Mononuclear cell (primary cell): Measurements from ENCODE around the gene ECM2. TPM values are rescaled to one million over a fixed set of nuclear protein-coding genes. Genes with fewer than 3 reads are reported as not detected.
"Not testable (repeated sequence)": the region's sequence is repeated elsewhere in the genome, so short reads cannot be mapped to it uniquely, and the experiment has no call there.

Experiments used
- H3K27me3 ChIP-seq: 2 replicates; pipeline ENCODE4 v1.6.0; 2011; ENCODE audit warnings: low read length, control low read depth; ENCODE audit not compliant: insufficient read depth
- H3K4me1 ChIP-seq: 2 replicates; pipeline ENCODE4 v1.5.1; 2011; ENCODE audit warnings: mild to moderate bottlenecking, low read length, control low read depth; ENCODE audit not compliant: insufficient read depth
- H3K4me3 ChIP-seq: 2 replicates; pipeline ENCODE4 v1.5.1; 2011; ENCODE audit warnings: mild to moderate bottlenecking, low read length, moderate library complexity
- H3K9me3 ChIP-seq: 2 replicates; pipeline ENCODE4 v1.5.1; 2011; ENCODE audit warnings: low read depth, mild to moderate bottlenecking, control low read depth, low read length
- total RNA-seq: library from RNA; depleted of rRNA; stranded (reverse); fragments of >200 nt; gene quantifications from one replicate; pipeline ENCODE4 v1.2.3, GENCODE V29; 2012

Gene ECM2
- 0.31 TPM for total RNA-seq

DNA sequence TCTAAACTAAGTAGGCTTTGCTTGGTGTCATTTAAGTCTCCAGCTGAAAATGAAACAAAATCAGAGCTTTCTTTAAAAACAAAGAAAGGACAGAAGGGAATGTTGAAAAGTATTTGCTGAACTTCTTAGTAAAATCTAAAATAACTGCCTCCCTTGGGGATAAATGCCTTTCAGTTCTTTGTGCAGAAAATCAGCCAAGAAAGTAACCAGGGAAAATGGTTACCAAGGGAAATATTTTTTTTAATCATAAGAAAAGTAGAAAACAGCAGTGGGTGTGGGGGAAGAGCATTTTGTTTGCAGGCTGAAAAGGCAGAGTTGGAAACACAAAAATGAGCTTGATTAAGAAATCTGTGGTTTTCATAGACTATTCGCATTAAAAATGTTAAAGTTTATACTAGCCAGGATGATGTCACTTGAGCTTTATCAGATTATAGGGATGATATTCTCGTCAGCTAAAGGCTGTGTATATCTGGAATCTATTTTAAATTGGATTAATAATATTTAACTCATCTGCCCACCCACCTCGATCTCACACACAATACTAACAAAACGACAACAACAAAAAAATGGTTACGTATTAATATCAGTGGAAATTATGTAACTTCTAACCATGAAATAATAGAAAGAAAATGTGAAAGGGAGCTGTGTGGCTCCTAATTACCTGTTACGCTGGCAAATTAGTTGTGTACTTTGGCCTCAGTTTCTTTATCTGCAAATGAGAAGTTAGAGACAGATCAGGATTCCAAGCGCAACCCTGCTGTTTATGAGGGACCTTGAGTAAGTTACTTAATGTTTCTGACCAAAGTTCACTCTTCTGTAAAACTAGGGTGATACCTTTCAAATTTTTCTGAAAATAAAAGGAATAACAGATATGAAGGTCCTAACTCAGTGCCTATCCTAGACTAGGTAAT lies at the start of gene ECM2:
Gene ECM2 (minus strand): TSS at position 51 of the 911 bp plus-strand sequence. CDS start 13,124 bp downstream, outside the sequence.
- H3K4me1 ChIP-seq: peaks cover 28% of the 10 kb centered on the region
- no peaks in the 10 kb centered on the region for H3K27me3 ChIP-seq
- H3K9me3 ChIP-seq: no peaks in the 10 kb centered on the region
- H3K4me3 ChIP-seq: peak within 1 kb of the TSS; percentile 7

GRCh38 chr9:92576175-92576574 lies 40.4 kb upstream of the ECM2 start:
- no peaks in the 10 kb centered on the region for H3K9me3 ChIP-seq
- peaks cover 5% of the 10 kb centered on the region for H3K4me1 ChIP-seq
- H3K27me3 ChIP-seq: no peaks in the 10 kb centered on the region
- no peak overlapping the region for H3K4me3 ChIP-seq

DNA sequence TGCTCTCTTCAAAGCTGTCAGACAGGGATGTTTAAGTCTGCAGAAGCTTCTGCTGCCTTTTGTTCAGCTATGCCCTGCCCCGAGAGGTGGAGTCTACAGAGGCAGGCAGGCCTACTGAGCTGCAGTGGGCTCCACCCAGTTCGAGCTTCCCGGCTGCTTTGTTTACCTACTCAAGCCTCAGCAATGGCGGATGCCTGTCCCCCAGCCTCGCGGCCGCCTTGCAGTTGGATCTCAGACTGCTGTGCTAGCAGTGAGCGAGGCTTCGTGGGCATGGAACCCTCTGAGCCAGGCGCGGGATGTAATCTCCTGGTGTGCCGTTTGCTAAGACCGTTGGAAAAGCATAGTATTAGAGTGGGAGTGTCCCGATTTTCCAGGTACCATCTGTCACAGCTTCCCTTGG lies 37.8 kb upstream of the ECM2 start:
- H3K9me3 ChIP-seq, H3K4me3 ChIP-seq, H3K4me1 ChIP-seq, H3K27me3 ChIP-seq: not testable (repeated sequence)

DNA sequence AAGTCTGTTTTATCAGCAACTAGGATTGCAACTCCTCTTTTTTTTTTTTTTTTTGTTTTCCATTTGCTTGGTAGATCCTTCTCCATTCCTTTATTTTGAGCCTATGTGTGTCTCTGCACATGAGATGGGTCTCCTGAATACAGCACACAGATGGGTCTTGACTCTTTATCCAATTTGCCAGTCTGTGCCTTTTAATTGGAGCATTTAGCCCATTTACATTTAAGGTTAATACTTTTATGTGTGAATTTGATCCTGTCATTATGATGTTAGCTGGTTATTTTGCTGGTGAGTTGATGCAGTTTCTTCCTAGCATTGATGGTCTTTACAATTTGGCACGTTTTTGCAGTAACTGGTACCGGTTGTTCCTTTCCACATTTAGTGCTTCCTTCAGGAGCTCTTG lies 36.1 kb upstream of the ECM2 start:
- H3K4me3 ChIP-seq, H3K9me3 ChIP-seq, H3K4me1 ChIP-seq, H3K27me3 ChIP-seq: not testable (repeated sequence)

DNA sequence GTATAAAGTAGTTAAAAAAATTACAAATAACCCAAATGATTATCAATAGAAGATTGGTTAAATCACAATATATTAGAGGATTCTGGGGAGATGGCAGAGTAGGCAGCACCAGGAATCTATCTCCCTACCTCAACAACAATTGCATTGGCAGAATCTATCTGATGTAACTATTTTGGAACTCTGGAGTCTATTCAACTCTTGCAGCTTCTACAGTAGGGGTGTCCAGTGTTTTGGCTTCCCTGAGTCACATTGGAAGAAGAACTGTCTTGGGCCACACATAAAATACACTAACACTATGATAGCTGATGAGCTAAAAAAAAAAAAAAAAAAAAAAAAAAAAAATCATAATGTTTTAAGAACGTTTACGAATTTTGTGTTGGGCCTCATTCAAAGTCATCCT lies 29.2 kb upstream of the ECM2 start:
- no peaks in the 10 kb centered on the region for H3K27me3 ChIP-seq
- H3K9me3 ChIP-seq: peaks cover 4% of the 10 kb centered on the region
- no peaks in the 10 kb centered on the region for H3K4me1 ChIP-seq
- no peak overlapping the region for H3K4me3 ChIP-seq

DNA sequence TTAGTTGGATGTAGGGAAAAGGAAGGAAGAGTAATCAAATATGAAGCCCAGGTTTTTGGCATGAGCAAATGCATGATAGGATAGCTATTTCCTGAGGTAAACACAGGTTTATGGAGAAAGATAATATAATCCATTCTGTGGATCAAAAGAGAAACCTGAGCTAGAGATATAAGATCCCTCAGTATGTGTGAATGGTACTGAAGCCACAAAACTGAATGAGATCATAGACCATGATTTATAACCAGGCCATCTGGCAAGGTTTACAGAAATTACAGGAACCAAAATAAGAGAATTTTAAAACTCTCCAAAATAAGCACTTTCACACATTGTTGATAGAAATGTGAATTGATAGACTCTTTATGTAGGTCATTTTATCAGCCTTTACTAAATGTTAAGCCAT lies 28.7 kb upstream of the ECM2 start:
- Histone ChIP-seq H3K4me3 (no peak overlapping the region), H3K9me3 (peaks cover 4% of the 10 kb centered on the region), H3K4me1 (no peaks in the 10 kb centered on the region), H3K27me3 (no peaks in the 10 kb centered on the region)

- Histone ChIP-seq H3K27me3 (no peaks in the 10 kb centered on the region), H3K4me1 (no peaks in the 10 kb centered on the region), H3K9me3 (peaks cover 4% of the 10 kb centered on the region), H3K4me3 (no peak overlapping the region)
Measured at GRCh38 chr9:92563116-92564100, 27.6 kb upstream of the ECM2 start.

DNA sequence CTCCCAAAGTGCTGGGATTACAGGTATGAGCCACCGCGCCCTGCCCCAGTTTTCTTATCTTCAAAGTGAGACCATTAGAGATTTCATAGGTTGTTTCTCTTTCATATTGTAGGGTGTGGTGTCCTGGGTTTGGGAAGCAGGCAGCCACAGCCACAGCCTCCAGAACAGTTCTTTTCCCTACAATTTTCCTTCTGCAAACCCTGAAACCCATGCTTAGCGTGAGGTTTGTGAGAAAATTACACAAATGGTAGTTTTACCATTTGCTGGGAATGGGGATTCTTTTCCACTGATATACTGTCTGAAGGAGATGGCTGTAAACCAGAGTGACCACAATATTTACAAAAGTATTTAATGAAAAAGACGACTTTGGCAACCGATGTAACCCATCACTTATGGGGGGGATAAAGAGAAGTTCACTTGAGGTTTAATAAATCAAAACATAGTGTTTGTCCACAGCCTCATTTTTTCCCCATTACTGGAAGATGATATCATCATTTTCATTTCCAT lies 26.7 kb upstream of the ECM2 start:
- Histone ChIP-seq H3K4me1 (no peaks in the 10 kb centered on the region), H3K4me3 (no peak overlapping the region), H3K27me3 (no peaks in the 10 kb centered on the region), H3K9me3 (peaks cover 4% of the 10 kb centered on the region)

GRCh38 chr9:92561374-92562330 lies 25.9 kb upstream of the ECM2 start:
- Histone ChIP-seq H3K9me3 (peaks cover 4% of the 10 kb centered on the region), H3K4me1 (no peaks in the 10 kb centered on the region), H3K27me3 (no peaks in the 10 kb centered on the region), H3K4me3 (no peak overlapping the region)

DNA sequence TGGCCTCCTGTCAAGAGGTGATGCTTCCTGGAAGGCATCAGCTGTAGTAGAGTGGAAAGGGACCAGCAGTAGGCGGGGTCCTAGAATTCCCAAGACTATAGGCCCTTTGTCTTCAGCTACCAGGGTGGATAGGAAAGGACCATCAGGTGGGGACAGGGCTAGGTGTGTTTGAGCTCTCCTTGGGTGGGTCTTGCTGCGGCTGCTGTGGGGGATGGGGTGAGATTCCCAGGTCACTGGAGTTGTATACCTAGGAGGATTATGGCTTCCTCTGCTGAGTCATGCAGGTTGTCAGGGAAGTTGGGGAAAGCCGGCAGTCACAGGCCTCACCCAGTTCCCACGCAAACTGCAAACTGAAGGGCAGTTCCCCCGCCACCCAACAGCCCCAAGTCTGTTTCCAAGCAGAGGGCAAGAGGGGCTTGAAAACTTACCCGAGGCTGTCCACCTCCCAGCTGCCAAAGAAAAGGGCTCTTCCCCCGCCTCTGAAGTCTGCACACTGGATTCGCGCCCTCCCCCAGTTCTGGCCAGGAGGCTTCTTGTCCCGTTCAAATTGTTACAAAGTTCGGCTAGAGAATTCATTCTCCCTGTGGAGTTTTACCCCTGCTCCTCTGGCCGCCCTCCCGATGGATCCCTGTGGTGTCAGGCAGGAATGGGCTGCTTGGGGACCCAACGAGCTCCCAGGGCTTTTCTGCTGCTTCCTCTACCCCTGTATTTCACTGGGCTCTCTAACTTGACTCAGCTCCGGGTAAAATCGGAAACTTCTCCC lies 23.0 kb upstream of the ECM2 start:
- Histone ChIP-seq H3K9me3 (no peaks in the 10 kb centered on the region), H3K27me3 (no peaks in the 10 kb centered on the region), H3K4me1 (no peaks in the 10 kb centered on the region), H3K4me3 (no peak overlapping the region)

- no peaks in the 10 kb centered on the region for H3K9me3 ChIP-seq
Measured at GRCh38 chr9:92550765-92551164, 15.0 kb upstream of the ECM2 start.

GRCh38 chr9:92547356-92547755 lies 11.6 kb upstream of the ECM2 start:
- Histone ChIP-seq H3K9me3 (no peaks in the 10 kb centered on the region), H3K27me3 (no peaks in the 10 kb centered on the region), H3K4me3 (no peak overlapping the region), H3K4me1 (no peaks in the 10 kb centered on the region)

More at GRCh38 chr9:92550765-92551164, 15.0 kb upstream of the ECM2 start:
- no peaks in the 10 kb centered on the region for H3K4me1 ChIP-seq
- H3K27me3 ChIP-seq: no peaks in the 10 kb centered on the region
- no peak overlapping the region for H3K4me3 ChIP-seq

DNA sequence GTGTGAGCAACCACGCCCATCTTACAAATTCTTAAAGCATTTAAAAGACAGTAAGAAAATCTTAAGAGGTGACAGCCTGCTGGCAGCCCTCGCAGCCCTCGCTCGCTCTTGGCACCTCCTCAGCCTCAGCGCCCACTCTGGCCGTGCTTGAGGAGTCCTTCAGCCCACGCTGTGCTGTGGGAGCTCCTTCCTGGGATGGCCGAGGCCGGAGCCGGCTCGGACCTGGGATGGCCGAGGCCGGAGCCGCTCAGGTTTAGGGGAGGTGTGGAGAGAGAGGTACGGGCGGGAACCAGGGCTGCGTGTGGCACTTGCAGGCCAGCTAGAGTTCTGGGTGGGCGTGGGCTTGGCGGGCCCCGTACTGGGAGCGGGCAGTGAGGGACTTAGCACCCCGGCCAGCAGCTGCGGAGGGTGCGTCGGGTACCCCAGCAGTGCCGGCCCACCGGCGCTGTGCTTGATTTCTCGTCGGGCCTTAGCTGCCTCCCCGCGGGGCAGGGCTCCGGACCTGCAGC lies 9.3 kb upstream of the ECM2 start:
- no peaks in the 10 kb centered on the region for H3K4me1 ChIP-seq
- no peaks in the 10 kb centered on the region for H3K27me3 ChIP-seq
- no peak overlapping the region for H3K4me3 ChIP-seq
- no peaks in the 10 kb centered on the region for H3K9me3 ChIP-seq
